H1 (cell line): ENCODE measurements around the gene ZFYVE21. TPM values are rescaled to one million over a fixed set of nuclear protein-coding genes. Genes with fewer than 3 reads are reported as not detected.

Experiments
- CTCF ChIA-PET: fragments of 300-600 bp; sonication (Branson Sonifier 250); formaldehyde crosslinking; loops from one replicate; lab custom pipeline; 2021; ENCODE audit not compliant: partially characterized antibody; lab: Charles Lee
- POLR2A ChIA-PET: fragments of 300-600 bp; sonication (Branson Sonifier 250); formaldehyde crosslinking; loops from one replicate; lab custom pipeline; 2021; ENCODE audit warnings: inconsistent platforms; ENCODE audit not compliant: partially characterized antibody; lab: Charles Lee
- DNase-seq, 2 experiments: peaks; one replicate each; pipeline versions ENCODE4 v3.0.0 to v3.0.0-alpha.2; 2010 to 2022; ENCODE audit warnings: low spot score in 2 of 2, low read depth in 1 of 2, mixed read lengths in 1 of 2
- FAIRE-seq: peaks from 2 replicates; lab custom pipeline; 2011; peaks lifted over from hg19 to GRCh38; lab: Jason Lieb, UNC
- H2AFZ ChIP-seq: 2 replicates; pipeline ENCODE4 v1.8.1; 2012; ENCODE audit warnings: low read length, inconsistent platforms
- H2AK5ac ChIP-seq: 2 replicates; pipeline ENCODE4 v1.6.1; 2013; ENCODE audit warnings: low read depth, low read length
- H2BK120ac ChIP-seq: replicated peaks from 2 replicates; pipeline ENCODE3; 2013; ENCODE audit warnings: low read depth, low read length, inconsistent platforms
- H2BK12ac ChIP-seq: 2 replicates; pipeline ENCODE4 v1.6.1; 2013; ENCODE audit warnings: low read depth, low read length
- H2BK15ac ChIP-seq: 2 replicates; pipeline ENCODE4 v1.6.1; 2013; ENCODE audit warnings: low read length
- H2BK20ac ChIP-seq: 2 replicates; pipeline ENCODE4 v1.6.1; 2013; ENCODE audit warnings: low read length
- H2BK5ac ChIP-seq: 2 replicates; pipeline ENCODE4 v1.6.1; 2013; ENCODE audit warnings: low read depth, low read length
- H3K14ac ChIP-seq: 2 replicates; pipeline ENCODE4 v1.6.1; 2013; ENCODE audit warnings: inconsistent platforms; ENCODE audit not compliant: insufficient read length
- H3K18ac ChIP-seq: 2 replicates; pipeline ENCODE4 v1.6.1; 2013; ENCODE audit warnings: low read length; ENCODE audit errors: extremely low read depth
- H3K23ac ChIP-seq: 2 replicates; pipeline ENCODE4 v1.6.1; 2013; ENCODE audit warnings: inconsistent platforms; ENCODE audit not compliant: insufficient read length
- H3K23me2 ChIP-seq: 2 replicates; pipeline ENCODE4 v1.6.1; 2013; ENCODE audit warnings: low read depth, low read length
- H3K27ac ChIP-seq: 2 replicates; pipeline ENCODE4 v1.6.1; 2011; ENCODE audit warnings: low read depth, low read length, inconsistent platforms
- H3K27me3 ChIP-seq, 4 experiments: replicated peaks in 1 of 4; 1 replicate in 1 of 4; 2 replicates in 3 of 4; pipeline versions ENCODE4 v1.6.1 to v1.8.1; 2011 to 2013; ENCODE audit warnings: low read length in 3 of 4, mild to moderate bottlenecking in 3 of 4, inconsistent platforms in 2 of 4, mixed read lengths in 2 of 4, moderate library complexity in 1 of 4; ENCODE audit not compliant: control insufficient read depth in 3 of 4, insufficient read depth in 3 of 4; ENCODE audit errors: extremely low read depth in 1 of 4
- H3K36me3 ChIP-seq, 4 experiments: 2 replicates each; pipeline versions ENCODE4 v1.6.1 to v1.8.1; 2011 to 2013; ENCODE audit warnings: mild to moderate bottlenecking in 4 of 4, low read length in 3 of 4, moderate library complexity in 2 of 4, control low read depth in 1 of 4, inconsistent platforms in 1 of 4; ENCODE audit not compliant: insufficient read depth in 4 of 4, control insufficient read depth in 2 of 4
- H3K4ac ChIP-seq: replicated peaks from 2 replicates; pipeline ENCODE3; 2013; ENCODE audit warnings: low read length, low read depth, mixed read lengths, inconsistent platforms; ENCODE audit not compliant: insufficient read length
- H3K4me1 ChIP-seq, 4 experiments: replicated peaks in 1 of 4; 1 replicate in 1 of 4; 2 replicates in 3 of 4; pipeline versions ENCODE4 v1.6.1 to v1.8.1; 2011 to 2013; ENCODE audit warnings: low read length in 3 of 4, inconsistent platforms in 2 of 4, mixed read lengths in 1 of 4; ENCODE audit not compliant: insufficient read depth in 4 of 4, control insufficient read depth in 3 of 4
- H3K4me2 ChIP-seq, 2 experiments: 2 replicates each; pipeline versions ENCODE4 v1.6.1 to v1.8.1; 2011 to 2013; ENCODE audit warnings: low read depth in 2 of 2, low read length in 2 of 2, control low read depth in 1 of 2, inconsistent platforms in 1 of 2, mild to moderate bottlenecking in 1 of 2; ENCODE audit not compliant: insufficient read depth in 1 of 2
- H3K4me3 ChIP-seq, 4 experiments: fragments of 200-600, 300-600 bp in 1 of 4; sonication (generic), shearing (Covaris generic), sonication (Bioruptor Twin) in 1 of 4; 2 replicates each; pipeline versions ENCODE4 v1.5.1 to v1.8.1; 2011 to 2016; ENCODE audit warnings: low read length in 4 of 4, low read depth in 3 of 4, control low read depth in 2 of 4, inconsistent platforms in 2 of 4, mild to moderate bottlenecking in 2 of 4, mixed read lengths in 1 of 4, moderate library complexity in 1 of 4; ENCODE audit not compliant: insufficient read depth in 2 of 4; ENCODE audit errors: extremely low read depth in 1 of 4
- H3K56ac ChIP-seq: replicated peaks from 2 replicates; pipeline ENCODE3; 2013; ENCODE audit warnings: low read depth, mild to moderate bottlenecking, mixed read lengths, low read length, inconsistent platforms; ENCODE audit not compliant: insufficient read length
- H3K79me1 ChIP-seq: 2 replicates; pipeline ENCODE4 v1.6.1; 2013; ENCODE audit warnings: low read depth, low read length, control low read depth
- H3K79me2 ChIP-seq, 2 experiments: 2 replicates each; pipeline versions ENCODE4 v1.6.1 to v1.8.1; 2012 to 2013; ENCODE audit warnings: low read length in 2 of 2, mild to moderate bottlenecking in 2 of 2, inconsistent platforms in 1 of 2; ENCODE audit not compliant: insufficient read depth in 2 of 2, control insufficient read depth in 1 of 2
- H3K9ac ChIP-seq, 4 experiments: replicated peaks in 1 of 4; 1 replicate in 1 of 4; 2 replicates in 3 of 4; pipeline versions ENCODE4 v1.6.1 to v1.8.1; 2011 to 2013; ENCODE audit warnings: low read depth in 3 of 4, low read length in 3 of 4, control low read depth in 2 of 4, mild to moderate bottlenecking in 2 of 4, moderate library complexity in 2 of 4, inconsistent platforms in 1 of 4; ENCODE audit errors: extremely low read depth in 1 of 4
- H3K9me3 ChIP-seq, 2 experiments: 2 replicates each; pipeline versions ENCODE4 v1.6.1 to v1.8.1; 2012 to 2013; ENCODE audit warnings: mild to moderate bottlenecking in 2 of 2, moderate library complexity in 2 of 2, control low read depth in 1 of 2, inconsistent platforms in 1 of 2, low read depth in 1 of 2, low read length in 1 of 2, mixed read lengths in 1 of 2; ENCODE audit not compliant: insufficient read depth in 2 of 2
- H4K20me1 ChIP-seq, 2 experiments: replicated peaks in 1 of 2; 2 replicates each; pipeline versions ENCODE3 to v1.8.1; 2011 to 2013; ENCODE audit warnings: inconsistent platforms in 2 of 2, low read length in 2 of 2, mild to moderate bottlenecking in 1 of 2; ENCODE audit not compliant: insufficient read depth in 2 of 2, control insufficient read depth in 1 of 2
- H4K5ac ChIP-seq: 2 replicates; pipeline ENCODE4 v1.6.1; 2013; ENCODE audit warnings: low read length, low read depth, mixed read lengths, inconsistent platforms; ENCODE audit not compliant: insufficient read length
- H4K8ac ChIP-seq: 2 replicates; pipeline ENCODE4 v1.8.0; 2013; ENCODE audit warnings: mild to moderate bottlenecking, moderate library complexity, low read length, inconsistent platforms; ENCODE audit not compliant: insufficient read depth; ENCODE audit errors: extremely low read depth
- H4K91ac ChIP-seq: replicated peaks from 2 replicates; pipeline ENCODE3; 2013; ENCODE audit warnings: low read length, mixed read lengths, inconsistent platforms; ENCODE audit not compliant: insufficient read length
- BACH1 ChIP-seq: IDR thresholded peaks from 2 replicates; pipeline ENCODE4 v1.6.1; 2012; ENCODE audit warnings: low read length, improper control_type of control experiment
- BRCA1 ChIP-seq: IDR thresholded peaks from 2 replicates; pipeline ENCODE4 v1.6.1; 2012; ENCODE audit warnings: low read depth, low read length, improper control_type of control experiment
- CTBP2 ChIP-seq: IDR thresholded peaks from 2 replicates; pipeline ENCODE4 v1.7.0; 2011; ENCODE audit warnings: borderline replicate concordance, mild to moderate bottlenecking, moderate library complexity, mixed read lengths, low read length; ENCODE audit not compliant: insufficient read depth, insufficient read length
- EZH2 ChIP-seq: fragments of 200-600 bp; sonication (generic); IDR thresholded peaks from 2 replicates; pipeline ENCODE4 v1.7.1; 2012; ENCODE audit warnings: low read depth, mild to moderate bottlenecking, moderate library complexity, low read length, inconsistent platforms; ENCODE audit not compliant: severe bottlenecking
- RXRA ChIP-seq: IDR thresholded peaks from 2 replicates; pipeline ENCODE4 v1.6.1; 2011; ENCODE audit warnings: low read depth, mild to moderate bottlenecking, low read length, moderate library complexity; ENCODE audit not compliant: insufficient read depth
- TCF12 ChIP-seq: IDR thresholded peaks from 2 replicates; pipeline ENCODE4 v1.6.1; 2011; ENCODE audit warnings: low read depth, mild to moderate bottlenecking, low read length
- TEAD4 ChIP-seq: IDR thresholded peaks from 2 replicates; pipeline ENCODE4 v1.6.1; 2012; ENCODE audit warnings: low read depth, low read length, inconsistent platforms, mixed read lengths
- WGBS, 2 experiments: shearing (Covaris generic) in 1 of 2; methylation state at CpG; one replicate each; pipeline versions ENCODE4 v1.1.6 to v1.1.7; 2013 to 2015; ENCODE audit warnings: low lambda C conversion rate in 2 of 2, mixed read lengths in 2 of 2, inconsistent platforms in 1 of 2, low coverage in 1 of 2, missing lambda C conversion rate in 1 of 2; ENCODE audit not compliant: insufficient replicate concordance in 2 of 2, insufficient coverage in 1 of 2, insufficient read length in 1 of 2; ENCODE audit errors: extremely low coverage in 1 of 2, missing lambda C conversion rate in 1 of 2; 5-methylcytosine and 5-hydroxymethylcytosine counted together
- polyA plus RNA-seq, 7 experiments: library from polyadenylated mRNA; depleted of rRNA in 3 of 7; stranded (reverse) in 5 of 7; unstranded in 2 of 7; fragments of >200 nt in 5 of 7; fragments of 200-250 nt in 2 of 7; gene quantifications; 1 replicate in 5 of 7; 2 replicates in 1 of 7; 4 replicates in 1 of 7; pipeline versions ENCODE4 v1.2.1 to v1.2.3, GENCODE V29; 2011 to 2013; ENCODE audit warnings: missing spikeins in 2 of 7, mixed read lengths in 2 of 7
- total RNA-seq: library from RNA; stranded (reverse); fragmentation: NEBNext Ultra II Directional; extraction: Animal tissue kit (Norgen Biotek cat#: 25700); gene quantifications from 2 replicates; pipeline ENCODE4 v1.2.1, GENCODE V29; 2021
- TF ChIP-seq, protein P1 (sequence below): IDR thresholded peaks from 2 replicates; pipeline ENCODE4 v1.6.1; 2011; ENCODE audit warnings: low read length, improper control_type of control experiment
- TF ChIP-seq, protein P2 (sequence below), 3 experiments: IDR thresholded peaks; 1 replicate in 2 of 3; 2 replicates in 1 of 3; pipeline versions ENCODE4 v1.5.1 to v1.6.1; 2011; ENCODE audit warnings: low read length in 3 of 3, mild to moderate bottlenecking in 3 of 3, inconsistent platforms in 2 of 3, low read depth in 1 of 3, moderate library complexity in 1 of 3; ENCODE audit not compliant: insufficient read depth in 1 of 3; ENCODE audit errors: control extremely low read depth in 1 of 3

The ZFYVE21 gene
- total and polyA plus RNA-seq, 2 of the 8 experiments (the other 6 are each of a cell fraction or from before 2014, with no cell fraction given), result 53.4 to 127 TPM

DNA sequence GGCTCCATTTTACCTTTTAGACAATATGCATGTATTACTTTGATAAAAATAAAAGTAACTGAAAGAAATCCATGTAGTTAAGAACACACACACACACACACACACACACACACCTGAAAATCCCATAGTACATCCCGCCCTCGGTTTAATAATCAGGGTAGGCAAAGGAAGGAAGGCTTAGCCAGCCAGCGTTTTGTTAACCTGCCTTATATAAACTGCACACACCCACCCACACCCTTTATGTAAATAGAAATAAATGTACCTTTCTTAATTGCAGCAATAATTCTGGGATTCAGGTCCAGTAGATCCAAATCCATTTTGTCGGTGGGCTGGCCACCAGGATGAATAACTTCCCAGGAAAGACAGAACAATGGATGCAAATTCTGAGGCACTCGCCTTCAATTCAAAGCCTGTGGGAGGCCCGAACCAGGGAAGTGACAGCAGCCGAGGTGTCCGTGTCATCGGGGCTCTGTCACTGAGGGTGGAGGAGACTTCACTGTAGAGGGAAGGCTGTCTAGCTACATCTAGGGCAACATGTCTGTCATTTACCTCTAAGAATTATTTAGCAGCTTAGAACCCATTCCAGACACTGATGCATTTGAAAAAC lies 4.7 kb upstream of the ZFYVE21 start:
- no peak overlapping the region for H3K9ac ChIP-seq
- no peak overlapping the region for H4K8ac ChIP-seq
- no peak overlapping the region for H3K4me2 ChIP-seq
- no peaks in the 10 kb centered on the region for H3K27me3 ChIP-seq
- H3K18ac ChIP-seq, result no peak overlapping the region
- H3K9me3 ChIP-seq, result no peaks in the 10 kb centered on the region
- H4K5ac ChIP-seq, result no peak overlapping the region
- no peak overlapping the region for H3K4me3 ChIP-seq
- DNase-seq, result no peak
- H3K4ac ChIP-seq, result no peak overlapping the region
- no peak overlapping the region for H4K91ac ChIP-seq
- peaks cover 17 to 50% of the 10 kb centered on the region in 2 experiments for H4K20me1 ChIP-seq
- no peak overlapping the region for H2AFZ ChIP-seq
- H3K23me2 ChIP-seq, result no peaks in the 10 kb centered on the region; the same call in 1 of the 2 replicates
- H3K4me1 ChIP-seq, result peaks cover 0 to 15% (median 8%) of the 10 kb centered on the region in 4 experiments; a peak in 6 of 7 replicates
- ChIA-PET CTCF (interaction anchor here (1.0 to 1.4 kb wide), 3 partner anchors 14 to 30 kb away, joined by 3 to 4 read pairs (median 3); no protein-coding TSS in a partner anchor), POLR2A (interaction anchor here (1.4 to 3.1 kb wide), 3 partner anchors 10 to 16 kb away, joined by 5 to 16 read pairs (median 5); no protein-coding TSS in a partner anchor)
- no peak for FAIRE-seq
- WGBS, 2 experiments, result 77% methylated on average over 9 of the region's 9 CpGs; no CpG with 5 or more reads in 1 of the 2 experiments
- H3K36me3 ChIP-seq, result peaks cover 12 to 36% (median 28%) of the 10 kb centered on the region in 4 experiments; a peak in 5 of 8 replicates
- no peak overlapping the region for H3K14ac ChIP-seq
- no peak overlapping the region for H2BK12ac ChIP-seq
- H3K79me2 ChIP-seq, result peaks cover 0 to 15% of the 10 kb centered on the region in 2 experiments; a peak in 2 of 4 replicates
- H2BK5ac ChIP-seq, result no peak overlapping the region
- H3K79me1 ChIP-seq, result peaks cover 11% of the 10 kb centered on the region
- no peak overlapping the region for H2BK120ac ChIP-seq
- no peak overlapping the region for H2BK20ac ChIP-seq
- no peak overlapping the region for H3K23ac ChIP-seq
- no peak overlapping the region for H3K27ac ChIP-seq
- no peak overlapping the region for H2AK5ac ChIP-seq
- no peak overlapping the region for H2BK15ac ChIP-seq
- no peak overlapping the region for H3K56ac ChIP-seq
- TF ChIP-seq EZH2, result no peak
- TF ChIP-seq TCF12, result no peak
- TF ChIP-seq BACH1, result no peak
- TF ChIP-seq BRCA1, result no peak
- TF ChIP-seq, protein P1, sequence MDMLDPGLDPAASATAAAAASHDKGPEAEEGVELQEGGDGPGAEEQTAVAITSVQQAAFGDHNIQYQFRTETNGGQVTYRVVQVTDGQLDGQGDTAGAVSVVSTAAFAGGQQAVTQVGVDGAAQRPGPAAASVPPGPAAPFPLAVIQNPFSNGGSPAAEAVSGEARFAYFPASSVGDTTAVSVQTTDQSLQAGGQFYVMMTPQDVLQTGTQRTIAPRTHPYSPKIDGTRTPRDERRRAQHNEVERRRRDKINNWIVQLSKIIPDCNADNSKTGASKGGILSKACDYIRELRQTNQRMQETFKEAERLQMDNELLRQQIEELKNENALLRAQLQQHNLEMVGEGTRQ, result no peak
- TF ChIP-seq, protein P2, sequence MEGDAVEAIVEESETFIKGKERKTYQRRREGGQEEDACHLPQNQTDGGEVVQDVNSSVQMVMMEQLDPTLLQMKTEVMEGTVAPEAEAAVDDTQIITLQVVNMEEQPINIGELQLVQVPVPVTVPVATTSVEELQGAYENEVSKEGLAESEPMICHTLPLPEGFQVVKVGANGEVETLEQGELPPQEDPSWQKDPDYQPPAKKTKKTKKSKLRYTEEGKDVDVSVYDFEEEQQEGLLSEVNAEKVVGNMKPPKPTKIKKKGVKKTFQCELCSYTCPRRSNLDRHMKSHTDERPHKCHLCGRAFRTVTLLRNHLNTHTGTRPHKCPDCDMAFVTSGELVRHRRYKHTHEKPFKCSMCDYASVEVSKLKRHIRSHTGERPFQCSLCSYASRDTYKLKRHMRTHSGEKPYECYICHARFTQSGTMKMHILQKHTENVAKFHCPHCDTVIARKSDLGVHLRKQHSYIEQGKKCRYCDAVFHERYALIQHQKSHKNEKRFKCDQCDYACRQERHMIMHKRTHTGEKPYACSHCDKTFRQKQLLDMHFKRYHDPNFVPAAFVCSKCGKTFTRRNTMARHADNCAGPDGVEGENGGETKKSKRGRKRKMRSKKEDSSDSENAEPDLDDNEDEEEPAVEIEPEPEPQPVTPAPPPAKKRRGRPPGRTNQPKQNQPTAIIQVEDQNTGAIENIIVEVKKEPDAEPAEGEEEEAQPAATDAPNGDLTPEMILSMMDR (IDR thresholded peaks at IDR 0.05; ENCODE audit: control extremely low read depth in 1 of 3, insufficient read depth in 1 of 3, low read depth in 1 of 3, low read length in 3 of 3), result no peak
- TF ChIP-seq CTBP2, result no peak
- TF ChIP-seq RXRA, result no peak
- TF ChIP-seq TEAD4, result no peak
